Activated CD4-positive, CD25-positive, alpha-beta regulatory T cell treated with anti-CD3 and anti-CD28 coated beads, Interleukin-2, amount 50 U/mL, for 24 hours (primary cell): ENCODE results near the gene OR10H2.
"Not testable (repeated sequence)": the region's sequence is repeated elsewhere in the genome, so short reads cannot be mapped to it uniquely, and the experiment has no call there.

Experiments used
- ATAC-seq, 2 donors: fragments of 150-1000 bp; cut with Tn5 transposase; one replicate each; pipeline ENCODE4 v1.10.0; 2021; ENCODE audit warnings: mild to moderate bottlenecking in 1 of 2, moderate library complexity in 1 of 2

OR10H2 gene

DNA sequence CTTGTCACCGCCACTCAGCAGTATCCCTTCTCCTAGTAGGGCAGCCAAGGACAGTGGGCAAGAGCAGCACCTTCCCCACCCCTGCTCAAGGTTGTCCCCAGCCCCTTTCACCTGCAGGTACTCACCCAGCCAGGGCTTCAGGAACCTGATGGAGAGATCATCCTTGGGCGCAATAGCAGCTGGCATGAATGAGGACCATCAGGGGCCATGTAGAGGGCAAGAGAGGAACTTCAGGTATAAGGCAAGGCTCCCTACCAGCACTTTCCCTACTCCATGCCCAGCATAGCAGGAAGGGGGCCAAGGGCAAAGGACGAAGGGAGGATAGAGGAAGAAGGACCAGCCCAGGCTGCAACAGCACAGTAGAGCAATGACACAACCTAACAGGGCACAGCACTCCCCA is 46.3 kb downstream of the OR10H2 start:
- not testable (repeated sequence) for ATAC-seq

DNA sequence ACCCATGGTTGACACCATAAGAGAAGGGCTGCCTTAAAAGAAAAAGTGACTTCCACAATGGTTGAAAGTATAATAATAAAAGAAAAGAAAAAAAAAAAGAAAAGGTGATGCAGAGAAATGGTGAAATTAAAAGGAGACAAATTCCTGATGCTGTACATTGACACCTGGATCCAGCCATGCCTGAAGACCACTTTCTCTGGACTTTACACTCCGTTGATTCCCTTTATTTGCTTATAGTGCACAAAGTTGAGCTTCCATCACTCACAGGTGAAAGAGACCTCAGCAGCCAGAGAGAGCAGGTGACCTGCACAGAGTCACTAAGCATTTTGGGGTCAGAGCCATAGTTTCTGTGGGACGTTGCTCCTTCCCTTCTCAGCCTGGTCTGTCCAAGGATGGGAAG is 47.4 kb downstream of the OR10H2 start:
- ATAC-seq: no peak

DNA sequence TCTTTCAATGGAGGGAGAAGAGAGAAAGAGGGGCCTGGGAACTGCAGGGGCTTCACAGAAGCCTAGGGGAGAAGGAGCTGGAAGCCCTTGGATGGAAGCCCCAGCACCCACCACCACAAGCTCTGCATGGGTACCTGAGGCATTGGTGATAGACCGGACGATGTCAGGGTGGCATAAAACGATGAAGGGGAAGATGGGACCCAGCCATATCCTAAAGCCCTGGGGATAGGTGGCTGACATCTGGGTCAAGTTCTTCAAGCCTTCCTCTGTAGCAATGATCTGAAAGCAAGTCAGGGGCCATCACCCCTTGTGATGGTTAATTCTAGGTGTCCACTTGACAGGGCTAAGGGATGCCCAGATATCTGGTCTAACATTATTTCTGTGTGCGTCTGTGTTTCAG is 48.4 kb downstream of the OR10H2 start:
- ATAC-seq: no peak

DNA sequence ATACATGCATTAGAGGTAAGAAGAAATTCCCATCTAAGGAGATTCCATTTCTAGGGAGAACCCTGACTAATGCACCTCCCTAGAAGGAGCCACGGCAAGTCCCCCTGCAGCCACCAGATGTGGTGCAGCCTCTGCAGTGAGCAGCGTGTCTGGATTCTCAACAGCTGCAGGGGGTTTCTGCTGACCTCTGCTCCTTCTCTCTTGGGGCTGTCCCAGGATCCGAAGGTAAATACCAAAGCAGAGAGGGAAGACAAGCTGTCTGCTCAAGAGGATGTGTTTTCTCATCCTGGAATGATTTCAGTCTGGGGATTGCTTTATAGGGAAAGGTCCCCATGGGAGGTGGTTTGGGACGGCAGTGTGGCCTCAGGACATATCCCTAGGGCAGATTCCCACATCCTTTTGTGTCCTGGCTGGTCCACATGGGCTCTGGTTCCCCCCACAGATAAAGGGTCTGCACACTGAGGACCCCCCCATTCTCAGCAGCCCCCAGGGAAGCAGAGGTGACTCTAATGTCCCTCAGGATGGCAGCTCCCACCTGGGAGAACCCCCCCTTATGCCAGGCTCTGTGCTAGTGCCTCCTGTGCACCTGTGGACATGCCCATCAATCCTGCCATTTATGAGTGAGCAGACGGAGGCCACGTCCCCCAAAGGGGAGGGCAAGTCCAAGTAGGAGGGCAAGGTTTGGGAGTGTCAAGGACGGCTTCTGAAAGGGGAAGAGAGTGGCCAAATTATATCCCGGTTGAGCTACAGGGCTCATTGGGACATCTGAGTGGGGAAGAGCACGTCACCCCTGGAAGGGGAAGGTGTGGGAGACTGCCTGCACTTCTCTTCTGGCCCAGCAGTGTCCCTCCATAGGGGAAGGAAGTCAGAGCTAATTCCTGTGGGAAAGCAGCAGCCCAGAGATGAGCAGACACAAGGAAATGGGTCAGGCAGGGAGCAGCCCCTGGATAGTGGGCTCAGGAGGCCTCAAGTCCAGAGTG is 49.5 kb downstream of the OR10H2 start:
- no peak for ATAC-seq
